HepG2 (cell line): Measurements from ENCODE around the gene ARHGAP45. TPM values are rescaled to one million over a fixed set of nuclear protein-coding genes. Genes with fewer than 3 reads are reported as not detected.

Experiments
- CENPBD1 ChIP-seq: sonication (generic); formaldehyde crosslinking; IDR thresholded peaks from 2 replicates; pipeline ENCODE4 v1.8.0; 2022; ENCODE audit warnings: missing genetic modification reagents, low read depth, mild to moderate bottlenecking, borderline replicate concordance
- FUBP1 ChIP-seq: sonication (generic); formaldehyde crosslinking; IDR thresholded peaks from 2 replicates; pipeline ENCODE4 v1.5.1; 2020; ENCODE audit warnings: missing genetic modification reagents, mild to moderate bottlenecking, borderline replicate concordance
- IRF9 ChIP-seq: sonication (generic); formaldehyde crosslinking; IDR thresholded peaks from 2 replicates; pipeline ENCODE4 v1.8.0; 2022; ENCODE audit warnings: missing genetic modification reagents, mild to moderate bottlenecking, borderline replicate concordance
- MLXIP ChIP-seq: sonication (generic); formaldehyde crosslinking; IDR thresholded peaks from 2 replicates; pipeline ENCODE4 v1.9.0; 2021; ENCODE audit warnings: missing genetic modification reagents, borderline replicate concordance
- NR2C2 ChIP-seq: sonication (generic); formaldehyde crosslinking; IDR thresholded peaks from 2 replicates; pipeline ENCODE4 v1.4.0; 2020; ENCODE audit warnings: missing genetic modification reagents, mild to moderate bottlenecking, moderate library complexity, borderline replicate concordance
- PHF20 ChIP-seq: sonication (generic); formaldehyde crosslinking; IDR thresholded peaks from 2 replicates; pipeline ENCODE4 v1.5.0; 2020; ENCODE audit warnings: mild to moderate bottlenecking, missing genetic modification reagents
- POLR2G ChIP-seq: fragments of 200-400 bp; formaldehyde crosslinking; IDR thresholded peaks from 2 replicates; pipeline ENCODE4 v1.6.1; 2018; ENCODE audit warnings: mild to moderate bottlenecking, low read depth, low read length, moderate library complexity
- REPIN1 ChIP-seq: sonication (generic); formaldehyde crosslinking; IDR thresholded peaks from 2 replicates; pipeline ENCODE4 v1.8.0; 2022; ENCODE audit warnings: missing genetic modification reagents, low read depth, mild to moderate bottlenecking, borderline replicate concordance
- RORA ChIP-seq: sonication (generic); formaldehyde crosslinking; IDR thresholded peaks from 2 replicates; pipeline ENCODE4 v1.5.0; 2020; ENCODE audit warnings: mild to moderate bottlenecking, missing genetic modification reagents, moderate library complexity
- RXRB ChIP-seq: IDR thresholded peaks from 2 replicates; pipeline ENCODE4 v1.6.1; 2016; ENCODE audit warnings: borderline replicate concordance, missing genetic modification reagents, missing compliant biosample characterization
- ZNF256 ChIP-seq: sonication (generic); formaldehyde crosslinking; conservative IDR thresholded peaks from 2 replicates; pipeline ENCODE4 v1.4.0; 2020; ENCODE audit warnings: missing genetic modification reagents
- ZNF296 ChIP-seq: sonication (generic); formaldehyde crosslinking; conservative IDR thresholded peaks from 2 replicates; pipeline ENCODE4 v1.5.0; 2020; ENCODE audit warnings: mild to moderate bottlenecking, missing genetic modification reagents
- ZNF530 ChIP-seq: sonication (generic); formaldehyde crosslinking; IDR thresholded peaks from 2 replicates; pipeline ENCODE4 v1.5.0; 2020; ENCODE audit warnings: low read depth, mild to moderate bottlenecking, missing genetic modification reagents
- ZNF616 ChIP-seq: sonication (generic); formaldehyde crosslinking; IDR thresholded peaks from 2 replicates; pipeline ENCODE4 v1.5.0; 2020; ENCODE audit warnings: low read depth, mild to moderate bottlenecking, missing genetic modification reagents
- ZNF709 ChIP-seq: sonication (generic); formaldehyde crosslinking; IDR thresholded peaks from 2 replicates; pipeline ENCODE4 v1.5.0; 2020; ENCODE audit warnings: mild to moderate bottlenecking, missing genetic modification reagents
- polyA plus RNA-seq, 8 experiments: library from polyadenylated mRNA; depleted of rRNA in 3 of 8; stranded (reverse) in 7 of 8; unstranded in 1 of 8; fragments of >200 nt; fragmentation: Illumina TruSeq in 4 of 8; extraction: Trizol in 4 of 8; gene quantifications; 2 replicates each; pipeline versions ENCODE4 v1.2.1 to v1.2.3, GENCODE V29; 2011 to 2016; ENCODE audit warnings: low read depth in 4 of 8, missing spikeins in 1 of 8, mixed read lengths in 1 of 8; ENCODE audit not compliant: insufficient read depth in 1 of 8
- total RNA-seq, 5 experiments: library from RNA; depleted of rRNA; stranded (reverse); fragments of >200 nt; fragmentation: Illumina TruSeq; extraction: Trizol; gene quantifications; 2 replicates each; pipeline ENCODE4 v1.2.3, GENCODE V29; 2016; ENCODE audit warnings: low read depth in 1 of 5
- TF ChIP-seq, protein P1 (sequence below): sonication (generic); formaldehyde crosslinking; IDR thresholded peaks from 2 replicates; pipeline ENCODE4 v1.5.1; 2020; ENCODE audit warnings: mild to moderate bottlenecking, missing genetic modification reagents, borderline replicate concordance
- TF ChIP-seq, protein P2 (sequence below): fragments of 450-650 bp; IDR thresholded peaks from 2 replicates; pipeline ENCODE4 v1.6.1; 2017; ENCODE audit warnings: mild to moderate bottlenecking

The ARHGAP45 gene
- total and polyA plus RNA-seq, 2 of the 13 experiments (the other 11 are each of a cell fraction or from before 2014, with no cell fraction given), result 0.84 to 32.0 TPM

- TF ChIP-seq, protein P1, sequence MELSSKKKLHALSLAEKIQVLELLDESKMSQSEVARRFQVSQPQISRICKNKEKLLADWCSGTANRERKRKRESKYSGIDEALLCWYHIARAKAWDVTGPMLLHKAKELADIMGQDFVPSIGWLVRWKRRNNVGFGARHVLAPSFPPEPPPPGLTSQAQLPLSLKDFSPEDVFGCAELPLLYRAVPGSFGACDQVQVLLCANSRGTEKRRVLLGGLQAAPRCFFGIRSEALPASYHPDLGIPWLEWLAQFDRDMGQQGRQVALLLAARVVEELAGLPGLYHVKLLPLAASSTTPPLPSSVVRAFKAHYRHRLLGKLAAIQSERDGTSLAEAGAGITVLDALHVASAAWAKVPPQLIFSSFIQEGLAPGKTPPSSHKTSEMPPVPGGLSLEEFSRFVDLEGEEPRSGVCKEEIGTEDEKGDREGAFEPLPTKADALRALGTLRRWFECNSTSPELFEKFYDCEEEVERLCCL (CRISPR knock-in tag), result no peak
- TF ChIP-seq ZNF709 (CRISPR knock-in tag), result peak; percentile 87
- no peak for TF ChIP-seq FUBP1 (CRISPR knock-in tag)
- TF ChIP-seq, protein P2, sequence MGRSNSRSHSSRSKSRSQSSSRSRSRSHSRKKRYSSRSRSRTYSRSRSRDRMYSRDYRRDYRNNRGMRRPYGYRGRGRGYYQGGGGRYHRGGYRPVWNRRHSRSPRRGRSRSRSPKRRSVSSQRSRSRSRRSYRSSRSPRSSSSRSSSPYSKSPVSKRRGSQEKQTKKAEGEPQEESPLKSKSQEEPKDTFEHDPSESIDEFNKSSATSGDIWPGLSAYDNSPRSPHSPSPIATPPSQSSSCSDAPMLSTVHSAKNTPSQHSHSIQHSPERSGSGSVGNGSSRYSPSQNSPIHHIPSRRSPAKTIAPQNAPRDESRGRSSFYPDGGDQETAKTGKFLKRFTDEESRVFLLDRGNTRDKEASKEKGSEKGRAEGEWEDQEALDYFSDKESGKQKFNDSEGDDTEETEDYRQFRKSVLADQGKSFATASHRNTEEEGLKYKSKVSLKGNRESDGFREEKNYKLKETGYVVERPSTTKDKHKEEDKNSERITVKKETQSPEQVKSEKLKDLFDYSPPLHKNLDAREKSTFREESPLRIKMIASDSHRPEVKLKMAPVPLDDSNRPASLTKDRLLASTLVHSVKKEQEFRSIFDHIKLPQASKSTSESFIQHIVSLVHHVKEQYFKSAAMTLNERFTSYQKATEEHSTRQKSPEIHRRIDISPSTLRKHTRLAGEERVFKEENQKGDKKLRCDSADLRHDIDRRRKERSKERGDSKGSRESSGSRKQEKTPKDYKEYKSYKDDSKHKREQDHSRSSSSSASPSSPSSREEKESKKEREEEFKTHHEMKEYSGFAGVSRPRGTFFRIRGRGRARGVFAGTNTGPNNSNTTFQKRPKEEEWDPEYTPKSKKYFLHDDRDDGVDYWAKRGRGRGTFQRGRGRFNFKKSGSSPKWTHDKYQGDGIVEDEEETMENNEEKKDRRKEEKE, result no peak
- TF ChIP-seq RXRB (CRISPR knock-in tag), result no peak; the same call in 1 of the 2 replicates
- peak; percentile 32; the same call in 1 of the 2 replicates for TF ChIP-seq NR2C2 (CRISPR knock-in tag)
- TF ChIP-seq ZNF256 (CRISPR knock-in tag), result no peak
- TF ChIP-seq RORA, result no peak
- peak; percentile 98 for TF ChIP-seq POLR2G
- no peak for TF ChIP-seq MLXIP (CRISPR knock-in tag)
- peak; percentile 89; the same call in 1 of the 2 replicates for TF ChIP-seq IRF9
- TF ChIP-seq ZNF530 (CRISPR knock-in tag), result no peak
- TF ChIP-seq ZNF296 (CRISPR knock-in tag), result no peak
- TF ChIP-seq ZNF616 (CRISPR knock-in tag), result no peak; the same call in 1 of the 2 replicates
- peak; percentile 48; the same call in 1 of the 2 replicates for TF ChIP-seq PHF20 (CRISPR knock-in tag)
- no peak; the same call in 1 of the 2 replicates for TF ChIP-seq CENPBD1
- 0 out of 2 replicates have a peak, but pooled peaks have one; percentile 36 for TF ChIP-seq REPIN1 (CRISPR knock-in tag)
These were observed 36.8 kb downstream of the ARHGAP45 start, which contains the start of gene GPX4 (continued) for GRCh38 chr19:1103708-1104310.
